ENCODE measurements around the gene PLEKHG4B. TPM values are rescaled to one million over a fixed set of nuclear protein-coding genes. Genes with fewer than 3 reads are reported as not detected.

Gene PLEKHG4B
- total RNA-seq, 1 experiment from 2014 or later: 44.3 TPM

DNA sequence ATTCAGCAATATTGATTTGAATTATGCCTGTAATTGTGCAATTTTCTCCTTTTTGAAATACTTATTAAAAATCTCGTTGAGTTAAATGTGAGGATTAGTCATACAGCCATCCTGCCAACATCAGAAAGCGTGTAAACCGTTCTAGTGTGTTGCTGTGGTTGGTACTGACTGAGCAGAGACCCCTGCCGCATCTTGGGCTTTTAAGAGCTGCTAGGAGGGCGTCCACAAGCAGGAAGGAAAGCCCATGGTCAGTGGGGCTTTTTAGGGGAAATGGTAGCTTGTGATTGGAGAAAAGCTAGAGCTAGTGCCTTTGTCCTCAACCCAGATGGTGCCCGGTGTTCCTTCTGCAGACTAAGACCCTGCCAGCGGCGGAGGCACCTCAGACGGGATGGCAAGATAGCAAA, 127.5 kb downstream of the PLEKHG4B start:
- H4K20me1 ChIP-seq (ENCODE audit: control insufficient read depth, insufficient read depth, insufficient read length): no peaks in the 10 kb centered on the region
- no peak overlapping the region for H4K8ac ChIP-seq (replicated peaks; ENCODE audit: insufficient read length, low read depth, low read length)
- H4K5ac ChIP-seq (ENCODE audit: insufficient read length, low read depth, low read length): no peak overlapping the region
- Mint-ChIP-seq H3K9me3 (no peaks in the 10 kb centered on the region), H3K27me3 (ENCODE audit: low read depth) (no peaks in the 10 kb centered on the region; the same call in 1 of the 2 replicates), H3K36me3 (ENCODE audit: insufficient read depth in 1 of 3, low read depth in 3 of 3) (peaks cover 12 to 26% (median 21%) of the 10 kb centered on the region in 3 experiments; a peak in 6 of 7 replicates), H3K4me3 (peak overlapping the region; percentile 95 to 98), H3K4me1 (peaks cover 31% of the 10 kb centered on the region in 2 experiments), H3K27ac (no peak overlapping the region; a peak in 1 of 7 replicates)
- H3K56ac ChIP-seq (ENCODE audit: insufficient read length, low read depth, low read length): no peak overlapping the region
- H3K9me3 ChIP-seq (ENCODE audit: control insufficient read depth, low read depth, low read length): no peaks in the 10 kb centered on the region
- no peak overlapping the region for H2BK5ac ChIP-seq (ENCODE audit: insufficient read length, low read length)
- peak overlapping the region; percentile 75 for H3K4me2 ChIP-seq (ENCODE audit: insufficient read depth, insufficient read length, low read length)
- H3K23me2 ChIP-seq (ENCODE audit: insufficient read length, low read depth, low read length, poor library complexity, severe bottlenecking): no peaks in the 10 kb centered on the region
- peaks cover 2% of the 10 kb centered on the region for H3K79me1 ChIP-seq (ENCODE audit: insufficient read depth, low read depth, low read length, poor library complexity, severe bottlenecking)
- no peak overlapping the region for H3K18ac ChIP-seq (ENCODE audit: insufficient read length, low read depth, low read length)
- DNase-seq: no peak
- H2BK15ac ChIP-seq (ENCODE audit: low read depth, low read length): no peak overlapping the region
- no peak overlapping the region for H2BK12ac ChIP-seq (ENCODE audit: insufficient read length, low read depth, low read length)
- H4K91ac ChIP-seq (ENCODE audit: insufficient read length, low read depth, low read length): no peak overlapping the region
- H2BK20ac ChIP-seq (ENCODE audit: low read depth, low read length, poor library complexity, severe bottlenecking): no peak overlapping the region
- no peak overlapping the region for H3K4ac ChIP-seq (ENCODE audit: low read depth, low read length)
- no peaks in the 10 kb centered on the region for H3K27me3 ChIP-seq (ENCODE audit: insufficient read depth, low read length)
- WGBS (ENCODE audit: extremely low coverage, insufficient read length, low lambda C conversion rate): no CpG with 5 or more reads among the region's 9 CpGs
- no peak overlapping the region for H3T11ph ChIP-seq (ENCODE audit: low read length)
- no peak overlapping the region for H2AFZ ChIP-seq (ENCODE audit: low read length)
- H2BK120ac ChIP-seq (ENCODE audit: low read depth, low read length, poor library complexity, severe bottlenecking): no peak overlapping the region
- H3K14ac ChIP-seq (ENCODE audit: insufficient read depth, low read length): no peak overlapping the region
- H3K9ac ChIP-seq (ENCODE audit: extremely low read depth, insufficient read length, low read length): peak overlapping the region; percentile 49
- H3K27ac ChIP-seq (ENCODE audit: insufficient read length, low read depth, low read length): no peak overlapping the region
- peaks cover 10% of the 10 kb centered on the region; the same call in 1 of the 2 replicates for H3K79me2 ChIP-seq (ENCODE audit: insufficient read depth, low read length)
- 0 out of 2 replicates have a peak, but pooled peaks cover 2% of the 10 kb centered on the region for H3K4me1 ChIP-seq (ENCODE audit: insufficient read depth, low read length)
- TF ChIP-seq, protein P1, sequence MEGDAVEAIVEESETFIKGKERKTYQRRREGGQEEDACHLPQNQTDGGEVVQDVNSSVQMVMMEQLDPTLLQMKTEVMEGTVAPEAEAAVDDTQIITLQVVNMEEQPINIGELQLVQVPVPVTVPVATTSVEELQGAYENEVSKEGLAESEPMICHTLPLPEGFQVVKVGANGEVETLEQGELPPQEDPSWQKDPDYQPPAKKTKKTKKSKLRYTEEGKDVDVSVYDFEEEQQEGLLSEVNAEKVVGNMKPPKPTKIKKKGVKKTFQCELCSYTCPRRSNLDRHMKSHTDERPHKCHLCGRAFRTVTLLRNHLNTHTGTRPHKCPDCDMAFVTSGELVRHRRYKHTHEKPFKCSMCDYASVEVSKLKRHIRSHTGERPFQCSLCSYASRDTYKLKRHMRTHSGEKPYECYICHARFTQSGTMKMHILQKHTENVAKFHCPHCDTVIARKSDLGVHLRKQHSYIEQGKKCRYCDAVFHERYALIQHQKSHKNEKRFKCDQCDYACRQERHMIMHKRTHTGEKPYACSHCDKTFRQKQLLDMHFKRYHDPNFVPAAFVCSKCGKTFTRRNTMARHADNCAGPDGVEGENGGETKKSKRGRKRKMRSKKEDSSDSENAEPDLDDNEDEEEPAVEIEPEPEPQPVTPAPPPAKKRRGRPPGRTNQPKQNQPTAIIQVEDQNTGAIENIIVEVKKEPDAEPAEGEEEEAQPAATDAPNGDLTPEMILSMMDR (conservative IDR thresholded peaks at IDR 0.05): no peak
- no peak overlapping the region for H2AK5ac ChIP-seq (ENCODE audit: insufficient read length, low read length)
- no peak overlapping the region for H3K23ac ChIP-seq (ENCODE audit: insufficient read length, low read depth, low read length)

Data from H9 (cell line).